HG03280 (cell line): ENCODE data around the gene R3HDM1.
"Not testable (repeated sequence)": the region's sequence is repeated elsewhere in the genome, so short reads cannot be mapped to it uniquely, and the experiment has no call there.

Source experiments
- ATAC-seq: cut with Tn5 transposase; IDR thresholded peaks from one replicate; pipeline ENCODE4 v1.9.1; 2021; ENCODE audit warnings: mild to moderate bottlenecking, moderate library complexity; ENCODE audit not compliant: unreplicated experiment

The R3HDM1 gene

GRCh38 chr2:135701442-135701841, 170.2 kb downstream of the R3HDM1 start:
- no peak for ATAC-seq

GRCh38 chr2:135703300-135703699, 172.0 kb downstream of the R3HDM1 start:
- ATAC-seq: no peak

GRCh38 chr2:135704075-135704474, 172.8 kb downstream of the R3HDM1 start:
- not testable (repeated sequence) for ATAC-seq

- ATAC-seq: no peak
These were observed 176.9 kb downstream of the R3HDM1 start for GRCh38 chr2:135708159-135708558.

GRCh38 chr2:135709992-135710391, 178.7 kb downstream of the R3HDM1 start:
- ATAC-seq: no peak

- not testable (repeated sequence) for ATAC-seq
These were observed 183.8 kb downstream of the R3HDM1 start for GRCh38 chr2:135715086-135715485.

- no peak for ATAC-seq
These were observed 196.9 kb downstream of the R3HDM1 start for GRCh38 chr2:135728064-135728743.

GRCh38 chr2:135732561-135732960, 201.3 kb downstream of the R3HDM1 start:
- ATAC-seq: no peak

GRCh38 chr2:135733045-135733444, 201.8 kb downstream of the R3HDM1 start:
- ATAC-seq: no peak

GRCh38 chr2:135736546-135736945, 205.3 kb downstream of the R3HDM1 start:
- ATAC-seq: no peak

GRCh38 chr2:135740206-135740605, 208.9 kb downstream of the R3HDM1 start:
- ATAC-seq: no peak

GRCh38 chr2:135741043-135741394, 209.7 kb downstream of the R3HDM1 start:
- ATAC-seq: no peak

GRCh38 chr2:135741395-135742324, 210.4 kb downstream of the R3HDM1 start, which contains the start of gene UBXN4:
Gene UBXN4, plus strand, starts transcription at chr2:135741855. Its CDS starts 75 bp downstream, at chr2:135741930.
- ATAC-seq: peak; percentile 90

GRCh38 chr2:135742325-135742757, 211.1 kb downstream of the R3HDM1 start:
- peak; percentile 12 for ATAC-seq

GRCh38 chr2:135743860-135744259, 212.6 kb downstream of the R3HDM1 start:
- no peak for ATAC-seq

GRCh38 chr2:135744760-135745314, 213.6 kb downstream of the R3HDM1 start:
- no peak for ATAC-seq

GRCh38 chr2:135745545-135745944, 214.3 kb downstream of the R3HDM1 start:
- no peak for ATAC-seq

- no peak for ATAC-seq
These were observed 224.3 kb downstream of the R3HDM1 start for GRCh38 chr2:135755573-135755972.

- no peak for ATAC-seq
These were observed 225.4 kb downstream of the R3HDM1 start for GRCh38 chr2:135756692-135757091.

- ATAC-seq: no peak
These were observed 230.7 kb downstream of the R3HDM1 start for GRCh38 chr2:135762022-135762421.

- no peak for ATAC-seq
These were observed 231.2 kb downstream of the R3HDM1 start for GRCh38 chr2:135762530-135762929.

- ATAC-seq: no peak
These were observed 237.6 kb downstream of the R3HDM1 start for GRCh38 chr2:135768863-135769262.
